GM18520 (cell line): ENCODE data around the gene PSG11.
"Not testable (repeated sequence)": the region's sequence is repeated elsewhere in the genome, so short reads cannot be mapped to it uniquely, and the experiment has no call there.

Source experiments
- ATAC-seq: cut with Tn5 transposase; IDR thresholded peaks from one replicate; pipeline ENCODE4 v1.9.1; 2021; ENCODE audit not compliant: unreplicated experiment

Gene PSG11

GRCh38 chr19:42989851-42990250 lies 36.4 kb downstream of the PSG11 start:
- ATAC-seq = no peak

GRCh38 chr19:42989186-42989585 lies 37.1 kb downstream of the PSG11 start:
- not testable (repeated sequence) for ATAC-seq

- not testable (repeated sequence) for ATAC-seq
Observed at GRCh38 chr19:42988206-42988605, 38.1 kb downstream of the PSG11 start.

DNA sequence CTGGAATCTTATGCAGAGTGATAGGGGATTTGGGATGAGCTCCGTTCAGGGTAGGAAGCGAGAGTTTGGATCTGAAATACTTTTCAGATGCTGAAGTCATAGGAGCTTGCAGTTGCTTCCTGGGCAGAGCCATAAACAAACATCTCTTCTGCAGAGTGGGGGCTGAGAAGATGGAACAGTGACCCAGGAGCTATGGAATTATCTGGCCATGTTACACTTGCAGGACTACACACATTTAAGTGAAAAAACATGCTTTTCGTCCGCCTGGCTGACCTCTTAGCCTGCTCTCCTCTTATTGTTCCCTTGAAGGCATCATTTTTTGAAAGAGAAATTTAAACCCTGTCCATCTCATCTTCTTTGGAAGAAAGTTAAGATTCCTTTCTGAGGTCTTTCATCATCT lies 40.7 kb downstream of the PSG11 start:
- no peak for ATAC-seq

GRCh38 chr19:42982111-42982510 lies 44.2 kb downstream of the PSG11 start:
- ATAC-seq = not testable (repeated sequence)

- ATAC-seq = not testable (repeated sequence)
Observed at GRCh38 chr19:42971451-42971850, 54.8 kb downstream of the PSG11 start.

- ATAC-seq = no peak
Observed at GRCh38 chr19:42965176-42965575, 61.1 kb downstream of the PSG11 start.

DNA sequence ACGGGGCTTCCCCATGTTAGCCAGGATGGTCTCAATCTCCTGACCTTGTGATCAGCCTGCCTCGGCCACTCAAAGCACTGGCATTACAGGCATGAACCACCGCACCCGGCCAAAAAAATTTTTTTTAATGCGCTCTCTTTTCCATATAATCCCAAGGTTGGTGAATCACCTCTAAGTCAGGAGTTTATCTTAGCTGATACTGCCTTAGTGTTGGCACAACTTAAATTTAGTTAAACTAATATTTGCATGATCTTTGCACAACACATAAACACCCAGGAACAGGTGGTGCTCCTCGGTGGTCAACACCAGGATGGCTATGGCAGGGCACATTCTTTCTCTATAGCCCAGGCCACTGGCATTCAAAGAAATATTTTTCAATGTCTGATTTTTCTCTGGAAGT lies 65.2 kb downstream of the PSG11 start:
- no peak for ATAC-seq
